Measurements from ENCODE around the gene SLC5A10. TPM values are rescaled to one million over a fixed set of nuclear protein-coding genes. Genes with fewer than 3 reads are reported as not detected.

The SLC5A10 gene
- polyA plus RNA-seq, 1 donor from 2014 or later, result not detected

- H4K20me1 ChIP-seq (ENCODE audit: insufficient read depth), result no peaks in the 10 kb centered on the region
Observed at GRCh38 chr17:18995220-18995619, 43.3 kb downstream of the SLC5A10 start.

GRCh38 chr17:18996458-18996857 lies 44.5 kb downstream of the SLC5A10 start:
- H3K79me2 ChIP-seq (replicated peaks; ENCODE audit: insufficient read depth, low read length), result no peaks in the 10 kb centered on the region
- H3K9me3 ChIP-seq (ENCODE audit: low read length), result no peaks in the 10 kb centered on the region
- H3K36me3 ChIP-seq (ENCODE audit: insufficient read depth, low read length), result no peaks in the 10 kb centered on the region
- no peak overlapping the region for H3K4me2 ChIP-seq (ENCODE audit: low read length)
- no peak overlapping the region for H3K4me3 ChIP-seq (ENCODE audit: low read length)
- H3F3A ChIP-seq (ENCODE audit: insufficient read depth, low read length, poor library complexity, severe bottlenecking), result no peaks in the 10 kb centered on the region
- H3K27me3 ChIP-seq (ENCODE audit: insufficient read depth, low read depth, low read length), result no peaks in the 10 kb centered on the region
- no peak overlapping the region for H2AFZ ChIP-seq (ENCODE audit: low read depth, low read length)
- H3K9me2 ChIP-seq (ENCODE audit: insufficient read depth, low read length), result no peaks in the 10 kb centered on the region
- no peak overlapping the region for H3K9ac ChIP-seq (ENCODE audit: low read length)
- H3K27ac ChIP-seq (ENCODE audit: low read length), result no peak overlapping the region
- H4K20me1 ChIP-seq (ENCODE audit: insufficient read depth), result no peaks in the 10 kb centered on the region
- TF ChIP-seq POLR2AphosphoS5 (IDR thresholded peaks at IDR 0.05) (no peak), EZH2 (IDR thresholded peaks at IDR 0.05; ENCODE audit: borderline replicate concordance, insufficient read depth, low read length, poor library complexity, severe bottlenecking) (no peak), EP300 (conservative IDR thresholded peaks at IDR 0.05; ENCODE audit: poor library complexity, severe bottlenecking) (no peak), MXI1 (conservative IDR thresholded peaks at IDR 0.05; ENCODE audit: poor library complexity, severe bottlenecking) (no peak), TAF1 (IDR thresholded peaks at IDR 0.05; ENCODE audit: low read depth) (no peak), CTCF (IDR thresholded peaks at IDR 0.05; ENCODE audit: poor library complexity, severe bottlenecking) (no peak), SMC3 (conservative IDR thresholded peaks at IDR 0.05; ENCODE audit: poor library complexity) (no peak)

More at GRCh38 chr17:18995220-18995619, 43.3 kb downstream of the SLC5A10 start:
- Histone ChIP-seq H3K79me2 (replicated peaks; ENCODE audit: insufficient read depth, low read length) (no peaks in the 10 kb centered on the region), H3K4me3 (ENCODE audit: low read length) (no peak overlapping the region), H3K9ac (ENCODE audit: low read length) (no peak overlapping the region), H3K9me2 (ENCODE audit: insufficient read depth, low read length) (no peaks in the 10 kb centered on the region), H3K36me3 (ENCODE audit: insufficient read depth, low read length) (no peaks in the 10 kb centered on the region), H3K27me3 (ENCODE audit: insufficient read depth, low read depth, low read length) (no peaks in the 10 kb centered on the region), H2AFZ (ENCODE audit: low read depth, low read length) (no peak overlapping the region), H3K27ac (ENCODE audit: low read length) (no peak overlapping the region), H3F3A (ENCODE audit: insufficient read depth, low read length, poor library complexity, severe bottlenecking) (no peaks in the 10 kb centered on the region), H3K4me2 (ENCODE audit: low read length) (no peak overlapping the region), H3K9me3 (ENCODE audit: low read length) (no peaks in the 10 kb centered on the region)
- TF ChIP-seq EZH2 (IDR thresholded peaks at IDR 0.05; ENCODE audit: borderline replicate concordance, insufficient read depth, low read length, poor library complexity, severe bottlenecking) (no peak), EP300 (conservative IDR thresholded peaks at IDR 0.05; ENCODE audit: poor library complexity, severe bottlenecking) (no peak), RAD21 (conservative IDR thresholded peaks at IDR 0.05) (no peak), REST (IDR thresholded peaks at IDR 0.05; ENCODE audit: borderline replicate concordance) (no peak), TAF1 (IDR thresholded peaks at IDR 0.05; ENCODE audit: low read depth) (no peak), MXI1 (conservative IDR thresholded peaks at IDR 0.05; ENCODE audit: poor library complexity, severe bottlenecking) (no peak), POLR2AphosphoS5 (IDR thresholded peaks at IDR 0.05) (no peak), CTCF (IDR thresholded peaks at IDR 0.05; ENCODE audit: poor library complexity, severe bottlenecking) (no peak), SMC3 (conservative IDR thresholded peaks at IDR 0.05; ENCODE audit: poor library complexity) (no peak)

Measured in neural cell (in vitro differentiated cells).